H1 (cell line): ENCODE data around the gene EEF1AKMT3. TPM values are rescaled to one million over a fixed set of nuclear protein-coding genes. Genes with fewer than 3 reads are reported as not detected.

Experiments used
- CTCF ChIA-PET: fragments of 300-600 bp; sonication (Branson Sonifier 250); formaldehyde crosslinking; loops from one replicate; lab custom pipeline; 2021; ENCODE audit not compliant: partially characterized antibody; lab: Charles Lee
- POLR2A ChIA-PET: fragments of 300-600 bp; sonication (Branson Sonifier 250); formaldehyde crosslinking; loops from one replicate; lab custom pipeline; 2021; ENCODE audit warnings: inconsistent platforms; ENCODE audit not compliant: partially characterized antibody; lab: Charles Lee
- DNase-seq, 2 experiments: peaks; one replicate each; pipeline versions ENCODE4 v3.0.0 to v3.0.0-alpha.2; 2010 to 2022; ENCODE audit warnings: low spot score in 2 of 2, low read depth in 1 of 2, mixed read lengths in 1 of 2
- FAIRE-seq: peaks from 2 replicates; lab custom pipeline; 2011; peaks lifted over from hg19 to GRCh38; lab: Jason Lieb, UNC
- H2AFZ ChIP-seq: 2 replicates; pipeline ENCODE4 v1.8.1; 2012; ENCODE audit warnings: low read length, inconsistent platforms
- H2AK5ac ChIP-seq: 2 replicates; pipeline ENCODE4 v1.6.1; 2013; ENCODE audit warnings: low read depth, low read length
- H2BK120ac ChIP-seq: replicated peaks from 2 replicates; pipeline ENCODE3; 2013; ENCODE audit warnings: low read depth, low read length, inconsistent platforms
- H2BK12ac ChIP-seq: 2 replicates; pipeline ENCODE4 v1.6.1; 2013; ENCODE audit warnings: low read depth, low read length
- H2BK15ac ChIP-seq: 2 replicates; pipeline ENCODE4 v1.6.1; 2013; ENCODE audit warnings: low read length
- H2BK20ac ChIP-seq: 2 replicates; pipeline ENCODE4 v1.6.1; 2013; ENCODE audit warnings: low read length
- H2BK5ac ChIP-seq: 2 replicates; pipeline ENCODE4 v1.6.1; 2013; ENCODE audit warnings: low read depth, low read length
- H3K14ac ChIP-seq: 2 replicates; pipeline ENCODE4 v1.6.1; 2013; ENCODE audit warnings: inconsistent platforms; ENCODE audit not compliant: insufficient read length
- H3K18ac ChIP-seq: 2 replicates; pipeline ENCODE4 v1.6.1; 2013; ENCODE audit warnings: low read length; ENCODE audit errors: extremely low read depth
- H3K23ac ChIP-seq: 2 replicates; pipeline ENCODE4 v1.6.1; 2013; ENCODE audit warnings: inconsistent platforms; ENCODE audit not compliant: insufficient read length
- H3K23me2 ChIP-seq: 2 replicates; pipeline ENCODE4 v1.6.1; 2013; ENCODE audit warnings: low read depth, low read length
- H3K27ac ChIP-seq: 2 replicates; pipeline ENCODE4 v1.6.1; 2011; ENCODE audit warnings: low read depth, low read length, inconsistent platforms
- H3K27me3 ChIP-seq, 4 experiments: replicated peaks in 1 of 4; 1 replicate in 1 of 4; 2 replicates in 3 of 4; pipeline versions ENCODE4 v1.6.1 to v1.8.1; 2011 to 2013; ENCODE audit warnings: low read length in 3 of 4, mild to moderate bottlenecking in 3 of 4, inconsistent platforms in 2 of 4, mixed read lengths in 2 of 4, moderate library complexity in 1 of 4; ENCODE audit not compliant: control insufficient read depth in 3 of 4, insufficient read depth in 3 of 4; ENCODE audit errors: extremely low read depth in 1 of 4
- H3K36me3 ChIP-seq, 4 experiments: 2 replicates each; pipeline versions ENCODE4 v1.6.1 to v1.8.1; 2011 to 2013; ENCODE audit warnings: mild to moderate bottlenecking in 4 of 4, low read length in 3 of 4, moderate library complexity in 2 of 4, control low read depth in 1 of 4, inconsistent platforms in 1 of 4; ENCODE audit not compliant: insufficient read depth in 4 of 4, control insufficient read depth in 2 of 4
- H3K4ac ChIP-seq: replicated peaks from 2 replicates; pipeline ENCODE3; 2013; ENCODE audit warnings: low read length, low read depth, mixed read lengths, inconsistent platforms; ENCODE audit not compliant: insufficient read length
- H3K4me1 ChIP-seq, 4 experiments: replicated peaks in 1 of 4; 1 replicate in 1 of 4; 2 replicates in 3 of 4; pipeline versions ENCODE4 v1.6.1 to v1.8.1; 2011 to 2013; ENCODE audit warnings: low read length in 3 of 4, inconsistent platforms in 2 of 4, mixed read lengths in 1 of 4; ENCODE audit not compliant: insufficient read depth in 4 of 4, control insufficient read depth in 3 of 4
- H3K4me2 ChIP-seq, 2 experiments: 2 replicates each; pipeline versions ENCODE4 v1.6.1 to v1.8.1; 2011 to 2013; ENCODE audit warnings: low read depth in 2 of 2, low read length in 2 of 2, control low read depth in 1 of 2, inconsistent platforms in 1 of 2, mild to moderate bottlenecking in 1 of 2; ENCODE audit not compliant: insufficient read depth in 1 of 2
- H3K4me3 ChIP-seq, 4 experiments: fragments of 200-600, 300-600 bp in 1 of 4; sonication (generic), shearing (Covaris generic), sonication (Bioruptor Twin) in 1 of 4; 2 replicates each; pipeline versions ENCODE4 v1.5.1 to v1.8.1; 2011 to 2016; ENCODE audit warnings: low read length in 4 of 4, low read depth in 3 of 4, control low read depth in 2 of 4, inconsistent platforms in 2 of 4, mild to moderate bottlenecking in 2 of 4, mixed read lengths in 1 of 4, moderate library complexity in 1 of 4; ENCODE audit not compliant: insufficient read depth in 2 of 4; ENCODE audit errors: extremely low read depth in 1 of 4
- H3K56ac ChIP-seq: replicated peaks from 2 replicates; pipeline ENCODE3; 2013; ENCODE audit warnings: low read depth, mild to moderate bottlenecking, mixed read lengths, low read length, inconsistent platforms; ENCODE audit not compliant: insufficient read length
- H3K79me1 ChIP-seq: 2 replicates; pipeline ENCODE4 v1.6.1; 2013; ENCODE audit warnings: low read depth, low read length, control low read depth
- H3K79me2 ChIP-seq, 2 experiments: 2 replicates each; pipeline versions ENCODE4 v1.6.1 to v1.8.1; 2012 to 2013; ENCODE audit warnings: low read length in 2 of 2, mild to moderate bottlenecking in 2 of 2, inconsistent platforms in 1 of 2; ENCODE audit not compliant: insufficient read depth in 2 of 2, control insufficient read depth in 1 of 2
- H3K9ac ChIP-seq, 4 experiments: replicated peaks in 1 of 4; 1 replicate in 1 of 4; 2 replicates in 3 of 4; pipeline versions ENCODE4 v1.6.1 to v1.8.1; 2011 to 2013; ENCODE audit warnings: low read depth in 3 of 4, low read length in 3 of 4, control low read depth in 2 of 4, mild to moderate bottlenecking in 2 of 4, moderate library complexity in 2 of 4, inconsistent platforms in 1 of 4; ENCODE audit errors: extremely low read depth in 1 of 4
- H3K9me3 ChIP-seq, 2 experiments: 2 replicates each; pipeline versions ENCODE4 v1.6.1 to v1.8.1; 2012 to 2013; ENCODE audit warnings: mild to moderate bottlenecking in 2 of 2, moderate library complexity in 2 of 2, control low read depth in 1 of 2, inconsistent platforms in 1 of 2, low read depth in 1 of 2, low read length in 1 of 2, mixed read lengths in 1 of 2; ENCODE audit not compliant: insufficient read depth in 2 of 2
- H4K20me1 ChIP-seq, 2 experiments: replicated peaks in 1 of 2; 2 replicates each; pipeline versions ENCODE3 to v1.8.1; 2011 to 2013; ENCODE audit warnings: inconsistent platforms in 2 of 2, low read length in 2 of 2, mild to moderate bottlenecking in 1 of 2; ENCODE audit not compliant: insufficient read depth in 2 of 2, control insufficient read depth in 1 of 2
- H4K5ac ChIP-seq: 2 replicates; pipeline ENCODE4 v1.6.1; 2013; ENCODE audit warnings: low read length, low read depth, mixed read lengths, inconsistent platforms; ENCODE audit not compliant: insufficient read length
- H4K8ac ChIP-seq: 2 replicates; pipeline ENCODE4 v1.8.0; 2013; ENCODE audit warnings: mild to moderate bottlenecking, moderate library complexity, low read length, inconsistent platforms; ENCODE audit not compliant: insufficient read depth; ENCODE audit errors: extremely low read depth
- H4K91ac ChIP-seq: replicated peaks from 2 replicates; pipeline ENCODE3; 2013; ENCODE audit warnings: low read length, mixed read lengths, inconsistent platforms; ENCODE audit not compliant: insufficient read length
- CBX5 ChIP-seq: fragments of 300-800, 300-1000 bp; sonication (generic); IDR thresholded peaks from 2 replicates; pipeline ENCODE4 v1.7.1; 2016; ENCODE audit warnings: antibody characterized with exemption, low read length, low read depth
- CREB1 ChIP-seq: IDR thresholded peaks from 2 replicates; pipeline ENCODE4 v1.6.1; 2012; ENCODE audit warnings: inconsistent platforms
- HDAC2 ChIP-seq, 2 experiments: fragments of 300-600 bp in 1 of 2; sonication (generic) in 1 of 2; IDR thresholded peaks; 2 replicates each; pipeline ENCODE4 v1.6.1; 2011 to 2012; ENCODE audit warnings: low read depth in 2 of 2, low read length in 2 of 2, mild to moderate bottlenecking in 2 of 2, moderate library complexity in 2 of 2, borderline replicate concordance in 1 of 2, inconsistent platforms in 1 of 2
- HDAC6 ChIP-seq: IDR thresholded peaks from one replicate; pipeline ENCODE4 v1.7.1; 2012; ENCODE audit warnings: low read depth, mild to moderate bottlenecking, inconsistent platforms, low read length, moderate library complexity
- JUN ChIP-seq: IDR thresholded peaks from 2 replicates; pipeline ENCODE4 v1.6.1; 2011; ENCODE audit warnings: low read depth, mild to moderate bottlenecking, improper control_type of control experiment, low read length
- KDM4A ChIP-seq: IDR thresholded peaks from one replicate; pipeline ENCODE4 v1.7.1; 2012; ENCODE audit warnings: low read depth, mild to moderate bottlenecking, moderate library complexity, low read length, inconsistent platforms; ENCODE audit not compliant: severe bottlenecking
- KDM5A ChIP-seq: fragments of 200-600 bp; IDR thresholded peaks from 2 replicates; pipeline ENCODE4 v1.7.1; 2012; ENCODE audit warnings: mild to moderate bottlenecking, low read length, inconsistent platforms, mixed read lengths
- POLR2AphosphoS5 ChIP-seq: IDR thresholded peaks from 2 replicates; pipeline ENCODE4 v1.6.1; 2011; ENCODE audit warnings: low read depth, low read length
- RFX5 ChIP-seq: IDR thresholded peaks from 2 replicates; pipeline ENCODE4 v1.6.1; 2011; ENCODE audit warnings: low read depth, low read length, improper control_type of control experiment, borderline replicate concordance
- TAF7 ChIP-seq: optimal IDR thresholded peaks from 2 replicates; pipeline ENCODE3; 2011; ENCODE audit warnings: low read depth, mild to moderate bottlenecking, inconsistent platforms, low read length, moderate library complexity, borderline replicate concordance
- TCF12 ChIP-seq: IDR thresholded peaks from 2 replicates; pipeline ENCODE4 v1.6.1; 2011; ENCODE audit warnings: low read depth, mild to moderate bottlenecking, low read length
- TEAD4 ChIP-seq: IDR thresholded peaks from 2 replicates; pipeline ENCODE4 v1.6.1; 2012; ENCODE audit warnings: low read depth, low read length, inconsistent platforms, mixed read lengths
- WGBS, 2 experiments: shearing (Covaris generic) in 1 of 2; methylation state at CpG; one replicate each; pipeline versions ENCODE4 v1.1.6 to v1.1.7; 2013 to 2015; ENCODE audit warnings: low lambda C conversion rate in 2 of 2, mixed read lengths in 2 of 2, inconsistent platforms in 1 of 2, low coverage in 1 of 2, missing lambda C conversion rate in 1 of 2; ENCODE audit not compliant: insufficient replicate concordance in 2 of 2, insufficient coverage in 1 of 2, insufficient read length in 1 of 2; ENCODE audit errors: extremely low coverage in 1 of 2, missing lambda C conversion rate in 1 of 2; 5-methylcytosine and 5-hydroxymethylcytosine counted together
- polyA plus RNA-seq, 7 experiments: library from polyadenylated mRNA; depleted of rRNA in 3 of 7; stranded (reverse) in 5 of 7; unstranded in 2 of 7; fragments of >200 nt in 5 of 7; fragments of 200-250 nt in 2 of 7; gene quantifications; 1 replicate in 5 of 7; 2 replicates in 1 of 7; 4 replicates in 1 of 7; pipeline versions ENCODE4 v1.2.1 to v1.2.3, GENCODE V29; 2011 to 2013; ENCODE audit warnings: missing spikeins in 2 of 7, mixed read lengths in 2 of 7
- total RNA-seq: library from RNA; stranded (reverse); fragmentation: NEBNext Ultra II Directional; extraction: Animal tissue kit (Norgen Biotek cat#: 25700); gene quantifications from 2 replicates; pipeline ENCODE4 v1.2.1, GENCODE V29; 2021
- TF ChIP-seq, protein P1 (sequence below): IDR thresholded peaks from 2 replicates; pipeline ENCODE4 v1.6.1; 2012; ENCODE audit warnings: inconsistent platforms

Gene EEF1AKMT3
- total and polyA plus RNA-seq, 2 of the 8 experiments (the other 6 are each of a cell fraction or from before 2014, with no cell fraction given) = 3.1 to 4.4 TPM

DNA sequence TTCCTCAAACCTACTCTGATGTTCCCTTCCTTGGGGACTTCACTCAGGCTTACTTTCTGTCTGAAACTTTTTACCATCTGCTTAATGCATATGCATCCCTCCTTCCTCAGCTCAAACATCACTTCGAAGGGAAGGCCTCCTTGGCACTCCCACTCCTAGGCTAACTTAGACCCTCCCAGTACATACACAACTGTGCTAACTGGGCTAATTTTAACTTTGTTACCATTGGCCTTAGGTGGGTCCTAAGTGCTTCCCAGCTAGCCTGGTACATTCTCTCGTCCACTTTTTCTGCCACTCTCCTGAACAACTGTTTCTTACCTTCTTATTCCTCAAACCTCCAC lies 3.8 kb downstream of the EEF1AKMT3 start:
- Histone ChIP-seq H4K8ac (no peak overlapping the region), H3K36me3 (no peaks in the 10 kb centered on the region; a peak in 1 of 8 replicates), H2BK12ac (no peak overlapping the region), H2BK5ac (no peak overlapping the region), H3K27me3 (peaks cover 0 to 4% (median 1%) of the 10 kb centered on the region in 4 experiments; a peak in 2 of 7 replicates), H4K91ac (no peak overlapping the region), H2BK120ac (no peak overlapping the region), H3K4me2 (no peak overlapping the region), H3K23me2 (peaks cover 11% of the 10 kb centered on the region; the same call in 1 of the 2 replicates), H3K79me2 (0 out of 4 replicates have a peak, but pooled peaks cover 0 to 2% of the 10 kb centered on the region in 2 experiments), H4K5ac (no peak overlapping the region), H4K20me1 (no peaks in the 10 kb centered on the region), H2AK5ac (no peak overlapping the region), H2BK20ac (no peak overlapping the region), H3K9me3 (no peaks in the 10 kb centered on the region), H3K23ac (no peak overlapping the region), H3K9ac (no peak overlapping the region), H2AFZ (no peak overlapping the region), H3K14ac (no peak overlapping the region), H3K4me3 (no peak overlapping the region), H3K18ac (no peak overlapping the region), H3K27ac (no peak overlapping the region), H3K56ac (no peak overlapping the region), H3K4ac (no peak overlapping the region), H3K79me1 (no peaks in the 10 kb centered on the region; the same call in 1 of the 2 replicates), H3K4me1 (peaks cover 0 to 3% (median 1%) of the 10 kb centered on the region in 4 experiments; a peak in 2 of 7 replicates), H2BK15ac (no peak overlapping the region)
- DNase-seq (no peak), FAIRE-seq (no peak)
- CTCF ChIA-PET = interaction anchor here (0.6 to 4.5 kb wide), 7 partner anchors 8 to 153 kb away, joined by 3 to 28 read pairs (median 5); partner anchors contain the start of gene CYP27B1
- 91% methylated on average over 2 of the region's 2 CpGs; no CpG with 5 or more reads in 1 of the 2 experiments for WGBS, 2 experiments
- POLR2A ChIA-PET = interaction anchor here (0.6 to 1.8 kb wide), 4 partner anchors 9 to 163 kb away, joined by 3 to 4 read pairs (median 3); partner anchors contain the start of gene CYP27B1
- TF ChIP-seq JUN (no peak), RFX5 (no peak), HDAC2 (IDR thresholded peaks at IDR 0.05; ENCODE audit: borderline replicate concordance in 1 of 2, low read depth in 2 of 2, low read length in 2 of 2) (no peak), TAF7 (no peak), POLR2AphosphoS5 (no peak), TCF12 (no peak), TEAD4 (no peak), HDAC6 (no peak), CREB1 (no peak), KDM4A (no peak), CBX5 (no peak), KDM5A (no peak)
- TF ChIP-seq, protein P1, sequence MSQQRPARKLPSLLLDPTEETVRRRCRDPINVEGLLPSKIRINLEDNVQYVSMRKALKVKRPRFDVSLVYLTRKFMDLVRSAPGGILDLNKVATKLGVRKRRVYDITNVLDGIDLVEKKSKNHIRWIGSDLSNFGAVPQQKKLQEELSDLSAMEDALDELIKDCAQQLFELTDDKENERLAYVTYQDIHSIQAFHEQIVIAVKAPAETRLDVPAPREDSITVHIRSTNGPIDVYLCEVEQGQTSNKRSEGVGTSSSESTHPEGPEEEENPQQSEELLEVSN = no peak
